Measurements from ENCODE around the gene OR51F1. TPM values are rescaled to one million over a fixed set of nuclear protein-coding genes. Genes with fewer than 3 reads are reported as not detected.

The OR51F1 gene
- total and polyA plus RNA-seq, 2 experiments from 2014 or later: not detected

DNA sequence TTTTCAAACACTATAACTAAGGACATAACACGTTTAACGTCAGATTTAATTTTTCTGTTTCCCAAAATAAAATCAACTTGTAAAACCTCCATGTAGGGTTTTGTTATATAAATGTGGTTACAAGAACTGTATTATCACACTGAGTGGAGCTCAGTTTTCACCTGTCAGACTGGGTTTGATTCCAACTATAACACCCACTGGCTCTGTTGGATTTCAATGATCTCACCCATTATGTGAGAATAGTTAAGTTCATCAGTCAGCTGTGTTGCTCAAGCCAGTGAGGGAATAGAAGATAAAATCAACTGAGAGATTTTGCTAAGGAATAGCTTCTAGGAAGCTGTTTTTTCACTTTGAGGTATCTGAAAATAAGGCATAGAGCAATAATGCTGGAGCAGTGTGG lies 39.5 kb upstream of the OR51F1 start:
- H3K4me1 Mint-ChIP-seq: peaks cover 4% of the 10 kb centered on the region; the same call in 2 of the 3 replicates
- H3K27me3 Mint-ChIP-seq (ENCODE audit: insufficient read depth, low read depth, poor library complexity): no peaks in the 10 kb centered on the region
- ATAC-seq (no peak), DNase-seq (ENCODE audit: low spot score) (no peak)
- H4K20me1 ChIP-seq (replicated peaks; ENCODE audit: insufficient read depth): no peaks in the 10 kb centered on the region
- H3K27ac ChIP-seq (ENCODE audit: low read depth): no peak overlapping the region
- no peak overlapping the region for H3K4me3 Mint-ChIP-seq
- H3K27ac Mint-ChIP-seq: no peak overlapping the region
- no peak overlapping the region for H3K4me2 ChIP-seq
- no peaks in the 10 kb centered on the region for H3K36me3 ChIP-seq (ENCODE audit: insufficient read depth)
- H3K79me2 ChIP-seq (replicated peaks; ENCODE audit: insufficient read depth): no peaks in the 10 kb centered on the region
- H2AFZ ChIP-seq: no peak overlapping the region
- H3K27me3 ChIP-seq (ENCODE audit: insufficient read depth): no peaks in the 10 kb centered on the region
- no peaks in the 10 kb centered on the region for H3K9me3 Mint-ChIP-seq
- no peak overlapping the region for H3K4me3 ChIP-seq
- H3K4me1 ChIP-seq (ENCODE audit: insufficient read depth): no peaks in the 10 kb centered on the region
- H3F3A ChIP-seq (replicated peaks; ENCODE audit: low read depth): no peaks in the 10 kb centered on the region
- no peak for TF ChIP-seq POLR2AphosphoS5 (IDR thresholded peaks at IDR 0.05; ENCODE audit: low read depth)
- TF ChIP-seq ZNF462 (CRISPR knock-in tag; IDR thresholded peaks at IDR 0.05): no peak
- no peaks in the 10 kb centered on the region for H3K36me3 Mint-ChIP-seq (ENCODE audit: low read depth)
- H3K9me2 ChIP-seq (ENCODE audit: insufficient read depth): no peaks in the 10 kb centered on the region

DNA sequence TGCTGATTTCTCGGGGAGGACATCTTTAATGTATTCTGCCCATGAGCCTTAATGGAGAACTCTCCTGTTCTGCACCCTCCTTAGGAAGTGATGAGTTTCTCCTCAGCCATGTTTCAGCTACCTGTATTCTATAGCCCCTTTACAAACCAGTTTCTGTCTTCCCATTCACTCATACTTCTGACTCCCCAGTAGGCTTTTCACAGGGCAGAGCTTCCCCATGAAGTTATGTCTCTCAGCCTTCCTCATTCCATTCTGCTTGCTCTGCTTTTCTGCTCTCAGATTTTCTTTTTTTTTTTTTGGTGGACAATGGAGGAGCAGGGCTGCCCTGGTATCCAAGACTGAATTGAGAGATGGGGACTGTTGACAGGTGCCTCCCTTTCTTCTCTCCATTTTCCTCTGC lies 38.7 kb upstream of the OR51F1 start:
- Histone ChIP-seq H3F3A (replicated peaks; ENCODE audit: low read depth) (no peaks in the 10 kb centered on the region), H3K27ac (ENCODE audit: low read depth) (no peak overlapping the region), H4K20me1 (replicated peaks; ENCODE audit: insufficient read depth) (no peaks in the 10 kb centered on the region), H3K4me2 (no peak overlapping the region), H3K4me3 (no peak overlapping the region), H3K9me2 (ENCODE audit: insufficient read depth) (0 out of 2 replicates have a peak, but pooled peaks cover 3% of the 10 kb centered on the region), H3K27me3 (ENCODE audit: insufficient read depth) (no peaks in the 10 kb centered on the region), H3K79me2 (replicated peaks; ENCODE audit: insufficient read depth) (no peaks in the 10 kb centered on the region), H3K36me3 (ENCODE audit: insufficient read depth) (no peaks in the 10 kb centered on the region), H3K4me1 (ENCODE audit: insufficient read depth) (no peaks in the 10 kb centered on the region), H2AFZ (no peak overlapping the region)
- no peak for ATAC-seq
- no peaks in the 10 kb centered on the region for H3K27me3 Mint-ChIP-seq (ENCODE audit: insufficient read depth, low read depth, poor library complexity)
- H3K4me1 Mint-ChIP-seq: no peaks in the 10 kb centered on the region; the same call in 2 of the 3 replicates
- no peak for DNase-seq (ENCODE audit: low spot score)
- no peaks in the 10 kb centered on the region for H3K36me3 Mint-ChIP-seq (ENCODE audit: low read depth)
- no peak overlapping the region for H3K27ac Mint-ChIP-seq
- H3K4me3 Mint-ChIP-seq: no peak overlapping the region
- H3K9me3 Mint-ChIP-seq: no peaks in the 10 kb centered on the region
- TF ChIP-seq JUNB (IDR thresholded peaks at IDR 0.05; ENCODE audit: unreplicated experiment) (no peak), ZNF331 (CRISPR knock-in tag; IDR thresholded peaks at IDR 0.05; ENCODE audit: low read depth) (no peak), CREB1 (CRISPR knock-in tag; IDR thresholded peaks at IDR 0.05; ENCODE audit: low read depth) (no peak), ETS1 (IDR thresholded peaks at IDR 0.05) (no peak), ZNF114 (CRISPR knock-in tag; IDR thresholded peaks at IDR 0.05) (no peak), REST (IDR thresholded peaks at IDR 0.05; ENCODE audit: unreplicated experiment) (no peak), POLR2AphosphoS5 (IDR thresholded peaks at IDR 0.05; ENCODE audit: low read depth) (no peak), EZH2phosphoT487 (IDR thresholded peaks at IDR 0.05; ENCODE audit: unreplicated experiment) (no peak)
